DMS153 (cell line): ENCODE measurements around the gene HNRNPAB.
"Not testable (repeated sequence)": the region's sequence is repeated elsewhere in the genome, so short reads cannot be mapped to it uniquely, and the experiment has no call there.

Source experiments
- DNase-seq: peaks from one replicate; lab custom pipeline; 2025; lab: John Stamatoyannopoulos, UW

Gene HNRNPAB

GRCh38 chr5:178230879-178231538, 26.7 kb downstream of the HNRNPAB start:
- DNase-seq: no peak

- DNase-seq: no peak
Observed at GRCh38 chr5:178231539-178232123, 27.3 kb downstream of the HNRNPAB start.

- no peak for DNase-seq
Observed at GRCh38 chr5:178232124-178232919, 28.0 kb downstream of the HNRNPAB start, which contains the start of gene PHYKPL. Gene PHYKPL, minus strand, starts transcription at chr5:178232802. Its CDS starts 252 bp downstream, at chr5:178232550.

GRCh38 chr5:178232920-178233429, 28.6 kb downstream of the HNRNPAB start:
- no peak for DNase-seq

- no peak for DNase-seq
Observed at GRCh38 chr5:178234121-178234749, 29.9 kb downstream of the HNRNPAB start.

GRCh38 chr5:178234750-178235587, 30.6 kb downstream of the HNRNPAB start:
- DNase-seq: no peak

GRCh38 chr5:178235588-178235974, 31.2 kb downstream of the HNRNPAB start:
- DNase-seq: no peak

- no peak for DNase-seq
Observed at GRCh38 chr5:178236126-178236525, 31.8 kb downstream of the HNRNPAB start.

GRCh38 chr5:178236679-178237078, 32.3 kb downstream of the HNRNPAB start:
- no peak for DNase-seq

GRCh38 chr5:178237431-178238312, 33.3 kb downstream of the HNRNPAB start:
- no peak for DNase-seq

GRCh38 chr5:178238313-178238635, 33.9 kb downstream of the HNRNPAB start:
- DNase-seq: no peak

GRCh38 chr5:178238711-178239592, 34.6 kb downstream of the HNRNPAB start:
- DNase-seq: no peak

- DNase-seq: not testable (repeated sequence)
Observed at GRCh38 chr5:178239626-178240301, 35.4 kb downstream of the HNRNPAB start.

GRCh38 chr5:178240341-178240741, 36.0 kb downstream of the HNRNPAB start:
- DNase-seq: no peak

GRCh38 chr5:178240766-178241165, 36.4 kb downstream of the HNRNPAB start:
- DNase-seq: no peak

- no peak for DNase-seq
Observed at GRCh38 chr5:178241231-178241663, 36.9 kb downstream of the HNRNPAB start.

GRCh38 chr5:178241688-178242231, 37.4 kb downstream of the HNRNPAB start:
- DNase-seq: no peak

GRCh38 chr5:178242416-178242815, 38.1 kb downstream of the HNRNPAB start:
- no peak for DNase-seq

GRCh38 chr5:178244576-178244975, 40.2 kb downstream of the HNRNPAB start:
- DNase-seq: no peak
